ENCODE measurements around the gene SPEG. TPM values are rescaled to one million over a fixed set of nuclear protein-coding genes. Genes with fewer than 3 reads are reported as not detected.

SPEG gene
- total RNA-seq, 1 donor from 2014 or later: 0.32 TPM

DNA sequence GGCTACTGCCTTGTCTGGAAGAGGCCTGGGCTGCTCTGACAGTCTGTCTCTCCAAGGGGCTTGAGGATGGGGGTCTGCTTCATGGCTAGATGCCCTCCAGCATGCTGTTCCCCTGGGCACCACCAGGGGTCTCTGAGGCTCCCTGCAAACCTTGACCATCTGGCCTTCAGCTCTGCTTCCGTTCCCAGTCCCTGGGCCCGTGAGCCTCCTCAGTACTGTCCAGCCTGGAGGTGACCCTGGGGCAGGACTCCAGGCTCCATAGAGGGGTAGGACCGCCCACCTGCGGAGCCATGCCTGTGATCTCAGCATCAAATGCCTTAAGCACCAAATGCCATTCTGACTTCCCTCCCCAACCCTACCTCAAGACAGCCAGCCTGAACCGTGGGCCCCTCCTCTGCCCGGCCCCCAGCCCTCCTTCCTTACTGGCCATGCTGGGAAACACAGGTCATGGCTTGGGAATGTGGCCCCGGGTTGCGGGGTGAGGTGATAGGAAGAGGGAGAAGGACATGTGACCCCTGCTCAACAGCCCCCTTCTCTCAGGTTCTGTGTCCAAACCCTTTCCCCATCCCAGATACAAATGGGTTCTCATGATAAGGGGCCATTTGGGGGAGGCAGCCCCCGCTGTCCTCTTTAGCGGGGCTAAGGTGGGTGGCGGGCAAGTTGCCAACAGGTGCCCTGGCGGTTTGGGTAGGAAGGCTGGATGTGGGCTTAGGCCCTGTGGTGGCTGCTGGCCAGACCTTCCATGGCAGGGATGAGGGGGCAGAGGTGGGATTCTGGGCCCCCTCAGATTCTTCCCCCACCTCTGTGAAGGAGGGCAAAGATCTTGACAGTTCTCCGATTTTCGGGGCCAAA, 25.0 kb downstream of the SPEG start:
- intact Hi-C loops (cut with micrococcal nuclease): loop anchor here (1.0 kb wide), 1 partner anchor 71 kb away; no protein-coding TSS in a partner anchor

DNA sequence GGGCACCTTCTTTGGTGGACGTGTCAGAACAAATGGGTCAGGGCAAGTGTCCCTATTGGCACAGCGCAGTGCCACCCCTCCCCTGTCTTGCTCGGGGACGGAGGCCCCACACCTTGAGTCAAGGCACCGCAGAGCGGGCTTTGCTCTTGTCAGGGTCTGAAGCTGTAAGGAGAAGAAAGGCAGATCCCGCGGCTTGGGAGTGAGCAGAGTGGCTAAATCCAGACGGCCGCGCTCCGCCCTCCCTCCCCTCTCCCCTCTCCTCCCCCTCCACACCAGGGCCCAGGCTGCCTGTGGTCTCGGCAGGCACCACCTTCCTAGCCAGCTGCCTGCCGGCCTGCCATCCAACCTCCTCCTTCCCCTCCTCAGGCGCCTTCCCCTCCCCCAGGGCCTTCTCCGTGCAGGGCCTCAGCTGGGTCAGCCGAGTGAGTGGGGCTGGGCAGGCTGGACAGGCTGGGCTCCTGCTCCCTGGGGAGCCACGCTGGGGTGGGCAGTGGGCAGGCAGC, 25.8 kb downstream of the SPEG start:
- intact Hi-C loops (cut with micrococcal nuclease): no loop called here

DNA sequence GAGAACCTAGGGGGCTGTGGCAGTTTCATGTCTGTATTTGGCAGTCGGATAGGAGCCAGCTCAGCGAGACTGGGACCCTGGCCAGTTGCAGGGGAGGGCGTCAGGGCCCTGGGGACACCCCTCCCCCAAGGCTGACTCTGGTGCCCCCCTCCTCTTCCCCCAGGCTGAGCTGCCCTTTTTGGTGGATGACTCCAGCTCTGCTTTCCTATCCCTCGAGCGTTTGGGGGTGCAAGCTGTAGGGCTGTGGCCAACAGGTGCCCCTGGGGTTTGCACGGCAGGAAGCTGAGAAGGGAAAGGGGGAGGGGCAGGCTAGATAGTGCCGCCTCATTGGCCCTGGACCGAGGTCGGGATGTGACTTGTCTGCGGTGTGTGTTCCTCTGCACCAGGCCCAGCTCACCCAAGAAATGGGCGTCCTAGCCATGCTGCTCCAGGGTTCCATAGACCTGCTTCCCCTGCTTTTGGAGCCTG, 26.4 kb downstream of the SPEG start:
- intact Hi-C loops (cut with micrococcal nuclease): no loop called here

DNA sequence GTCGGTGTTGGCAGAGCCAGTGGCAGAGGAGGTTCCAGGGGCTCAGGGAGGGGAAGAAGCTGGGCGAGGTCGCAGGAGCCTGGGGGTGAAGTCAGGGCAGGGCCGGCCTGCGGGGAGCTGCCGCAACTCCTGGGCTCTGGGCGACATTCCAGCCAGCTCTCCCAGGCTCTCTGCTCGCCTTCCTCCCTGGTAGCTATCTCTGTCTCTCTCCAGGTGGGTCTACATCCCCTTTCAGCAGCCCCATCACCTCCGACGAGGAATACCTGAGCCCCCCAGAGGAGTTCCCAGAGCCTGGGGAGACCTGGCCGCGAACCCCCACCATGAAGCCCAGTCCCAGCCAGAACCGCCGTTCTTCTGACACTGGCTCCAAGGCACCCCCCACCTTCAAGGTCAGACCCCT, 27.0 kb downstream of the SPEG start:
- intact Hi-C loops (cut with micrococcal nuclease): no loop called here

DNA sequence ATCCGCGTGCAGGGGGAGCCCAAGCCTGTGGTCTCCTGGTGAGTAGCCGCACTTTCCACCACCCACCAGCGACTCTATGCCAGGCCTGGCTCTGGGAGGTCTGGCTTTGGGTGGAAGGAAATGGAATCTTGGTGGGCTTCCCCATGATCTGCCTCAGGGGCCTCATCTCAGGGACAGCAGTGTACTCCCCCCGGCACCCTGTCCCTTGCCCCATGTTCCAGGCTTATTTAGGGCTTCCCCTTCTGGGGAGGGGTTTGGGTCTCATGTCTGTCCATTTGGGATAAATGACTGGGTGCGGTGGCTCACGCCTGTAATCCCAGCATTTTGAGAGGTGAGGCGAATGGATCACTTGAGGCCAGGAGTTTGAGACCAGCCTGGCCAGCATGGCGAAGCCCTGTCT, 27.7 kb downstream of the SPEG start:
- intact Hi-C loops (cut with micrococcal nuclease): no loop called here

DNA sequence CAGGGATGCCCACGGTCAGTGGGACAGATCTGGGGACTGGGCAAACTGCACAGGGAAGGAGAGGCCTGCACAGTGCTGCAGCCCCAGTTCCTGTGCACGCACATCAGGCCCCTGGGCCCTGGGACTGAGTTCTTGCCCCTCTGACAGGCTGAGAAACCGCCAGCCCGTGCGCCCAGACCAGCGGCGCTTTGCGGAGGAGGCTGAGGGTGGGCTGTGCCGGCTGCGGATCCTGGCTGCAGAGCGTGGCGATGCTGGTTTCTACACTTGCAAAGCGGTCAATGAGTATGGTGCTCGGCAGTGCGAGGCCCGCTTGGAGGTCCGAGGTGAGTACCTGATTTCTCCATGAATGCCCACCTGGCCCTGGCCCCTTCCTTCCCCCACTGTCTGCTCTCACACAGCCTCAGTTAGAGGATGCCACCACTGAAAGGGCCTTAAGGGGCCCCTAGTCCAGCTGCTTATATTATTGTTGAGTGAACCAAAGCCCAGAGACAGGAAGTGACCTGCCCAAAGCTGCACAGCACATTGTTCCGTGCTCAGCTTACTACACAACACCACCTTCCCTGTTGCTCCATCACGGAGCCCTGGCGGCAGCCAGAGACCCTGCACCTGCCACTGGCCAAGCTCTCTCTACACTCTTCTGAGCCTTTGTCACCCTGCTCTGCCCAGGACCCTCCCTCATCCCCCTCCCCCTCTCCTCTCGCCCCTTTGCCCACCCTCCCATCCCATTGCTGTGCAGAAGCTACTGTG, 29.8 kb downstream of the SPEG start:
- intact Hi-C loops (cut with micrococcal nuclease): no loop called here

DNA sequence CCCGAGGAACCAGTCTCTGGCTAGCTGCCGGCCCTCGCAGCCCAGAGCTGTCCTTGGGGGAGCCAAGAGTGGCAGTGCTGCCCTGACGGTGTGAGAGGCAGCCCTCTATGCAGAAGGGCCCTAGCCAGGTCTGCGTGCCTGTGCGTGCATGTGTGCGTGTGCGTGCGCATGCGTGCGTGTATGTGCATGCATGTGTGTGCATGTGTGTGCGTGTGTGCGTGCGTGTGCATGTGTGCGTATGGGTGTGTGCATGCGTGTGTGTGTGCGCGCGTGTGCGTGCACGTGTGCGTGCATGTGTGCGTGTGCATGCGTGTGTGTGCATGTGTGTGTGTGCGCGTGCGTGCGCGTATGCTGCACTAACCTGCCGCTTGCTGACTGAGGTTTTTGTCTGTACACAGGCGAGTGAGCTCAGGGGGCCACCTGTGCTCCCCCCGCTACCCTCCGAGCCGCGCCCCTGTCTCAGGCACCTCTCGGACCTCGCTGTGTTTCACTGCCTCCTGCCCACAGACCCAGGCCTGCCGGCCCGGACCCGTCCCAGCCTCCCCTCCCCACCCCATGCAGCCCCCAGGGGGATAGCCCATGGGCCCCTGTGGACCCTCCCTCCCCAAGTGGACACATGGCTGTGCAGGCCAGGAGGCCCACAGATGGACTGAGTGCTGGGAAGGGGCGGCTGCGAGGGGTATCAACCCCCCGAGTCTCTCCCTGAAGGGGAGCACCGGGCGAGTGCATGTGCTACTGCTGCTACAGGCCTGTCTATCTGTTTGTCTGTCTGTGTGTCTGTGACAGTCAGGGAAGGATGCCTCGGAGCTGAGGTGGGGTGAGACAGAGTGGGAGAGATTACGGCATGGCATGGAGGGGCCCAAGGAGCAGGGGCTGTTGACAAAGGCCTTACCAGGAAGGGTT, 31.3 kb downstream of the SPEG start:
- intact Hi-C loops (cut with micrococcal nuclease): no loop called here

DNA sequence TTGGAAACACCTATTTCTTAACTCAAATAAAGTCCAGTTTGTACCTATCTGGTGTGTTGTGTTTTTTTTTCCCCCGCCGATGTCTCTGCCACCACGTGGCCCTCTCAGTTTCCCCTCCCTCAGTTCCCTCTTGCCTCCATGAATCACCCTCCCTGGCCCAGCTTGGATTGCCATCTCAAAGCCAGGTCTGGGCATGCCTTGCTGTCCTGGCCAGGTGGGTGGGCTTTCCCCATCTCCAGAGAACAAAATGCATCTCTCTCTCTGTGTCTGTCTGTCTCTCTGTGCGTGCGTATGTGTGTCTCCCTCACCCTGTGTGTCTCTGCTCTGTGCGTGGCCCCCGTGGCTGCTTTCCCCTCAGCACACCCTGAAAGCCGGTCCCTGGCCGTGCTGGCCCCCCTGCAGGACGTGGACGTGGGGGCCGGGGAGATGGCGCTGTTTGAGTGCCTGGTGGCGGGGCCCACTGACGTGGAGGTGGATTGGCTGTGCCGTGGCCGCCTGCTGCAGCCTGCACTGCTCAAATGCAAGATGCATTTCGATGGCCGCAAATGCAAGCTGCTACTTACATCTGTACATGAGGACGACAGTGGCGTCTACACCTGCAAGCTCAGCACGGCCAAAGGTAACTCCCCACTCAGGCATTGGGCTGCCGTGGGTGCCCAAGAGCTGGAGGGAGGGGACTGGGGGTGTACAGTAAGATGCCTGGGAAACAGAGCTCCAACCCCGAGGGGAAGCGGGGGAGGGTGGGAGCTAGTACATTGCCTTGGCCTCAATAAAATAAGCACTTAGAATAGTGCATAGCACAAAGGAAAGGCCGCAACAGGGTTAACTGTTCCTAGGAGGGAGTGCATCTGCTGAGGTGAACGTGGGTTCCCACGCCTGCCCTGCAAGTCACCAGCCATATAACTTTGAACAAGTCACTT, 32.4 kb downstream of the SPEG start:
- intact Hi-C loops (cut with micrococcal nuclease): no loop called here

DNA sequence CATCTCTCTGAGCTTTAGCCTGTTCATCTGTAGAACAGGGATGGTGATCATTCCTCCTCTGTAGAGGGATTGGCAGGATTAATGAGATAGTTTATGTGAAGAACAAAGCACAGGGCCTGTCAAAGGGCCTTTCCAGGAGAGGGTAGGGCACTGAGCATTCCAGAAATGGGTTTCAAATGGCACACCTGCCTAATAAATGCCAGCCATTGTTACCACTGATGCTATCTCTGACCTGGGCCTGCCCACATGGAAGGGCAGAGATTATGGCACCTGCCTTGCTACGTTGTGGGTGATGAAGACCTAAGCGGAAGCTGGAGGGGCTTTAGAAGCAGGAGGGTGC, 33.1 kb downstream of the SPEG start:
- intact Hi-C loops (cut with micrococcal nuclease): no loop called here

DNA sequence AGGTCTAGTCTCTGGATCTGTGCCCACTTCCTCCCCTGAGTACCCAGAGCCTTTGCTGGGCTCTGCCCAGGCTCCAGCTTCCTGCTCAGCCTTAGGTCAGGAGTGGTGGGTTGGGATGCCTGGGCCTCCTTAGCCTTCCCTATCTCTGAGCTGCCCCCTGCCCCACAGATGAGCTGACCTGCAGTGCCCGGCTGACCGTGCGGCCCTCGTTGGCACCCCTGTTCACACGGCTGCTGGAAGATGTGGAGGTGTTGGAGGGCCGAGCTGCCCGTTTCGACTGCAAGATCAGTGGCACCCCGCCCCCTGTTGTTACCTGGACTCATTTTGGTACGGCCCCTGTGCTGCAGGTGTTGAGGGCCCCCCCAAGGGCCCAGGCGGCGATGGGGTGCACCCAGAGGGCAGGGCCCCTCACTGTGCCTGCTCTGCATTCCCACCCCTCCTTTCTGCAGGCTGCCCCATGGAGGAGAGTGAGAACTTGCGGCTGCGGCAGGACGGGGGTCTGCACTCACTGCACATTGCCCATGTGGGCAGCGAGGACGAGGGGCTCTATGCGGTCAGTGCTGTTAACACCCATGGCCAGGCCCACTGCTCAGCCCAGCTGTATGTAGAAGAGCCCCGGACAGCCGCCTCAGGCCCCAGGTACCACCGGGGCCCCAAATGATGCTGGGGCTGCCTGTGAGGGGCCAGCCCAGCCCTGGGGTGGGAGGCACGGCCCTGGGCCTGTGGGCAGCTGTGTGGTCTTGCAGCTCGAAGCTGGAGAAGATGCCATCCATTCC, 34.0 kb downstream of the SPEG start:
- intact Hi-C loops (cut with micrococcal nuclease): no loop called here

DNA sequence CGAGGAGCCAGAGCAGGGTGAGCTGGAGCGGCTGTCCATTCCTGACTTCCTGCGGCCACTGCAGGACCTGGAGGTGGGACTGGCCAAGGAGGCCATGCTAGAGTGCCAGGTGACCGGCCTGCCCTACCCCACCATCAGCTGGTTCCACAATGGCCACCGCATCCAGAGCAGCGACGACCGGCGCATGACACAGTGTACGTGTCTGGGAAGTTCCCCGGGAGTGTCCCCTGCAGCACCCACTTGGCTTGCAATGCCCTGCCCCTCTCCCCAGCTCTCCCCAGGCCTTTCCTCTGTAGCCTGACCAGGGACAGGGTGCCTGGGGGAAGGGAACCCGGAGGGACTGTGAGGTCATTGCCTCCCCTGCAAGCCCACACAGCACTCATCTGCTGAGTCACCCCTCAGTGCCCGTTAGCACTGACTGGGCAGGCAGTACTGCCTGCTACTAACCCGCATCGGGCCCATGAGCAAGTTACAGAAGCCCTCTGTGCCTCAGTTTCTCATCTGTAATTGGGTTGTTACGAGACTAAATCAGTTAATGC, 34.6 kb downstream of the SPEG start:
- intact Hi-C loops (cut with micrococcal nuclease): no loop called here

DNA sequence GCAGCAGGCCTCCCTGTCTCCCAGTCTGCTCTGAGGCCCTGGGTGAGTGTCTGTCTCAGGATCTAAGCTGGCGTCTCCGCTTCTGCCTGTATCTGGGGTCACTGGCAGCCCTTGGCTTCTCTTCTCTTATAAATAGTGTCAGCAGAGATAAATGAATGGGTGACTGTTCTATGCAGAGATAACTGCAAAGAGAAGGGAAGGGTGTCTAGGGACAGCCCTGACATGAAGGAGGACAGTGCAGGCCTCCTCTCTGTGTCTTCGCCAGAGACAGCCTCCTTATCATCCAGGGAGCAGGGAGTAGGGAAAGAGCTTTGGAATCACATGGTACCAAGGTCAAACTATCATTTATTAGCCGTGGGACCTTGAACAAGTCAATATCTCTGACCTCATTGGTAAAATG, 35.8 kb downstream of the SPEG start:
- intact Hi-C loops (cut with micrococcal nuclease): no loop called here

DNA sequence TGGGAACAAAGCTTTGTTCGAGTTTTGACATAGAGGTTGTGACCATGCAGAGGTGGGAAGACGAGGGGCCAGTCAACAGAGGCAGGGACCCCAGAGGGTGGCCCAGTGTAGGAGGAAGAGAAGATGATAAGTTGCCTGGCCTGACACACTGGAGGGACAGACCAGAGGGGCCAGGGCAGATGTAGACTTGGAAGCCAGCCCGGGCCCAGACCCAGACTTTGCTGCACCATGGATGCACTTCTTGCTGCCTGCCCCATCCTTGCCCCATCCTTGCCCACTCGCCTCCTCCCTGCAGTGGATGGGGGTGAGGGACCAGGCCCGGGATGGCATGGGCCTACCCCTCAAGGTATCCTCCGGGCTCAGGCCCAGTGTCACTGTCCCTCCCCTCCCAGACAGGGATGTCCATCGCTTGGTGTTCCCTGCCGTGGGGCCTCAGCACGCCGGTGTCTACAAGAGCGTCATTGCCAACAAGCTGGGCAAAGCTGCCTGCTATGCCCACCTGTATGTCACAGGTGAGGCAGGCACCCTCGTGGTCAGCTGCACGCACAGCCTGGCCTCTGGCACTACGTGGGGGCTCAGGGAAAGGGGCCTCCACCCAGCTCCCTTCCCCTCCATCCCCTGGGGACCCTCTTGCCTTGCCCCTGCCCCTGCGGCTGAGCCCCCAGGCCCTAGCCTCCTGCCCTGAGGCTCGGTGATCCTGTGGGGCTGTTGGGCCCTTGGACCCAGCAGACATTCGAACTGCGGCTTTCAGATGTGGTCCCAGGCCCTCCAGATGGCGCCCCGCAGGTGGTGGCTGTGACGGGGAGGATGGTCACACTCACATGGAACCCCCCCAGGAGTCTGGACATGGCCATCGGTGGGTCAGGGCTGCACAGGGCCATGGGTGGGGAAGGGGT, 37.1 kb downstream of the SPEG start:
- intact Hi-C loops (cut with micrococcal nuclease): no loop called here

DNA sequence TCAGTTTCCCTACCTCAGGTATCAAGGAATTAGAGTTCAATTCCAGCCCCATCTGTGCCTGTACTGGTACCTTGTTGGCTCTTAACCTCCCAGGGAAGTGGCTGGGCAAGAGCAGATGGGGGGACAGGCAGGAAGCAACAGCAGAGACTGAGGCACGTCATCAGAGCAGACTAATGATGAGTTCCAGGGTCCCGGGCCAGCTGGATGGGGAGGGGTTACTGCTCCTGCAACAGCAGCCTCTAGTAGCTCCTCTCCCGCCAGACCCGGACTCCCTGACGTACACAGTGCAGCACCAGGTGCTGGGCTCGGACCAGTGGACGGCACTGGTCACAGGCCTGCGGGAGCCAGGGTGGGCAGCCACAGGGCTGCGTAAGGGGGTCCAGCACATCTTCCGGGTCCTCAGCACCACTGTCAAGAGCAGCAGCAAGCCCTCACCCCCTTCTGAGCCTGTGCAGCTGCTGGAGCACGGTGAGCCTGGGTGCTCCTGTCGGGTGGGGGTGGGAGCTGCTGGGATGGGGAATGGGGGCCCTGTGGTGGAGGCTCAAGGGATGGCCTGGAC, 38.1 kb downstream of the SPEG start:
- intact Hi-C loops (cut with micrococcal nuclease): no loop called here

DNA sequence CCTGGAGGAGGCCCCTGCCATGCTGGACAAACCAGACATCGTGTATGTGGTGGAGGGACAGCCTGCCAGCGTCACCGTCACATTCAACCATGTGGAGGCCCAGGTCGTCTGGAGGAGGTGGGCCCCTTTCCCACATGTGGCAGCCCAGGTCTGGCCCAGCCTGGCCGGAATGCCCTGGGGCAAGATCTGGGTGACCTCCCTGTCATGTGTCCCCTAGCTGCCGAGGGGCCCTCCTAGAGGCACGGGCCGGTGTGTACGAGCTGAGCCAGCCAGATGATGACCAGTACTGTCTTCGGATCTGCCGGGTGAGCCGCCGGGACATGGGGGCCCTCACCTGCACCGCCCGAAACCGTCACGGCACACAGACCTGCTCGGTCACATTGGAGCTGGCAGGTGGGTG, 38.9 kb downstream of the SPEG start:
- intact Hi-C loops (cut with micrococcal nuclease): no loop called here

DNA sequence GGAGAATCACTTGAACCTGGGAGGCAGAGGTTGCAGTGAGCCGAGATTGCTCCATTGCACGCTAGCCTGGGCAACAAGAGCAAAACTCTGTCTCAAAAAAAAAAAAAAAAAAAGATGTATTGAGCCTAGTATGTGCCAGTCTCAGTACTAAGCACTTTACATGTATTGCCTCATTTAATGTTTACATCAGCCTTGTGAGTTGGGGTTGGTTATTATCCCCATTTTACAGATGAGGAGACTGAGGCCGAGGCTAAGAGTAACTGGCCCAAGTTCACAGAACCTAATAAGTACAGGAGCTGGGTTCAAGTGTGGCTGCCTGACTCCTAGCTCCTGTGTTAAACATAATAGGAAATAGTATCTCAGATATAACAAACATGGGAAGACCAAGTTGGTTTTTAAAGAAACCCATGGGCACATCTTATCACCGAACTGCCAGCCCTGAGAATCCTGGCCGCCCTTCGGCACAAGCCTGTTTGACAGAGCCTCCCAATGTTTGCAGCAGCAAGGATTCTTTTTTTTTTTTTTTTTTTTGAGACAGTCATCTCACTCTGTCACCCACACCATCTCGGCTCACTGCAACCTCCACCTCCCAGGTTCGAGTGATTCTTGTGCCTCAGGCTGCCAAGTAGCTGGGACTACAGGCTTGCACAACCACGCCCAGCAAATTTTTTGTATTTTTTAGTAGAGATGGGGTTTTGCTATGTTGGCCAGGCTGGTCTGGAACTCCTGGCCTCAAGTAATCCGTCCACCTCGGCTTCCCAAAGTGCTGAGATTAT, 39.8 kb downstream of the SPEG start:
- intact Hi-C loops (cut with micrococcal nuclease): loop anchor here (5.0 kb wide), 1 partner anchor 168 kb away; no protein-coding TSS in a partner anchor

DNA sequence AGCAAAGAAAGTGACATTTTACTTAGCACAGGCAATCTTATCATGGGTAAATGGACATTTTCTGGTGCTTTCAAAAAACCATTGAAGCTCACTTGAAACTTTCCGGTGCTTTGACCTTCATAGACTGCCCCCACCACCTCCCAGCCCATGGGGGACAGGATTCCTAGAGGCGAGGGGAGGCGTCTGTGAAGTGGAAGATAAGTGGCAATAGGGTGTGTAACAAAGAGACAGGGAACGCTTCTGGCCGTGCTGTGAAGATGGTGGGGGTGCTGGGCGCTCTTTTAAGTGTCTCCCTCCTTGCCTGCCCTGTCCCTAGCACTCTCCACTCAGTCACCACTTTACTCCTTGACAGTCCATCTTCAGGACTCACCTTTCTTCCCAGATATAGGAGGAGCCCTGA, 40.6 kb downstream of the SPEG start:
- intact Hi-C loops (cut with micrococcal nuclease): loop anchor here (5.0 kb wide), 1 partner anchor 167 kb away; no protein-coding TSS in a partner anchor
